Stimulated activated CD8-positive, alpha-beta memory T cell treated with anti-CD3 and anti-CD28 coated beads, Interleukin-15, amount 100 ng/mL, for 24 hours (primary cell): ENCODE results near the gene WDFY3.

Experiments
- DNase-seq: peaks from one replicate; pipeline ENCODE4 v3.0.0-alpha.2; 2020; ENCODE audit warnings: low read depth

The WDFY3 gene

GRCh38 chr4:84905646-84906045 is 60.8 kb downstream of the WDFY3 start:
- DNase-seq: no peak

GRCh38 chr4:84901740-84902281 is 64.7 kb downstream of the WDFY3 start:
- DNase-seq: no peak

- no peak for DNase-seq
Observed at GRCh38 chr4:84901173-84901572, 65.3 kb downstream of the WDFY3 start.

GRCh38 chr4:84899616-84900015 is 66.9 kb downstream of the WDFY3 start:
- no peak for DNase-seq

- no peak for DNase-seq
Observed at GRCh38 chr4:84897516-84897915, 69.0 kb downstream of the WDFY3 start.

- DNase-seq: no peak
Observed at GRCh38 chr4:84895283-84895682, 71.2 kb downstream of the WDFY3 start.

- no peak for DNase-seq
Observed at GRCh38 chr4:84894621-84895020, 71.9 kb downstream of the WDFY3 start.

- no peak for DNase-seq
Observed at GRCh38 chr4:84892950-84893349, 73.5 kb downstream of the WDFY3 start.

GRCh38 chr4:84887824-84888223 is 78.7 kb downstream of the WDFY3 start:
- DNase-seq: no peak

GRCh38 chr4:84879651-84880200 is 86.8 kb downstream of the WDFY3 start:
- DNase-seq: no peak

GRCh38 chr4:84878546-84878945 is 87.9 kb downstream of the WDFY3 start:
- no peak for DNase-seq

- DNase-seq: no peak
Observed at GRCh38 chr4:84878090-84878489, 88.4 kb downstream of the WDFY3 start.

- no peak for DNase-seq
Observed at GRCh38 chr4:84877051-84877833, 89.2 kb downstream of the WDFY3 start.

- no peak for DNase-seq
Observed at GRCh38 chr4:84875636-84876371, 90.7 kb downstream of the WDFY3 start.

GRCh38 chr4:84874619-84875018 is 91.9 kb downstream of the WDFY3 start:
- DNase-seq: no peak

- no peak for DNase-seq
Observed at GRCh38 chr4:84870398-84871163, 95.9 kb downstream of the WDFY3 start.

GRCh38 chr4:84866295-84866694 is 100.2 kb downstream of the WDFY3 start:
- no peak for DNase-seq

- DNase-seq: no peak
Observed at GRCh38 chr4:84865600-84865999, 100.9 kb downstream of the WDFY3 start.

- DNase-seq: no peak
Observed at GRCh38 chr4:84862064-84862463, 104.4 kb downstream of the WDFY3 start.

GRCh38 chr4:84857296-84857695 is 109.2 kb downstream of the WDFY3 start:
- no peak for DNase-seq

GRCh38 chr4:84856468-84857049 is 109.9 kb downstream of the WDFY3 start:
- DNase-seq: no peak

- no peak for DNase-seq
Observed at GRCh38 chr4:84855774-84856173, 110.7 kb downstream of the WDFY3 start.
